GM18526 (cell line): ENCODE results near the gene OR10T2.

Source experiments
- POLR2A ChIP-seq: IDR thresholded peaks from 3 replicates; pipeline ENCODE4 v1.6.1; 2011; ENCODE audit not compliant: insufficient read length; ENCODE audit errors: extremely low read depth

The OR10T2 gene

GRCh38 chr1:158366783-158367182 is 32.5 kb downstream of the OR10T2 start:
- TF ChIP-seq POLR2A, result no peak

- no peak for TF ChIP-seq POLR2A
Measured at GRCh38 chr1:158362941-158363340, 36.3 kb downstream of the OR10T2 start.

GRCh38 chr1:158362482-158362881 is 36.8 kb downstream of the OR10T2 start:
- TF ChIP-seq POLR2A, result no peak

GRCh38 chr1:158357441-158357840 is 41.8 kb downstream of the OR10T2 start:
- TF ChIP-seq POLR2A, result no peak

- TF ChIP-seq POLR2A, result no peak
Measured at GRCh38 chr1:158356616-158357015, 42.6 kb downstream of the OR10T2 start.

GRCh38 chr1:158355773-158356285 is 43.4 kb downstream of the OR10T2 start:
- TF ChIP-seq POLR2A, result no peak

- TF ChIP-seq POLR2A, result no peak
Measured at GRCh38 chr1:158354255-158354654, 45.0 kb downstream of the OR10T2 start.

GRCh38 chr1:158353303-158354075 is 45.8 kb downstream of the OR10T2 start, which contains the start of gene CD1E:
TSS of gene CD1E (plus strand) at chr1:158353894. CDS start at chr1:158353989, 95 bp downstream.
- TF ChIP-seq POLR2A, result no peak
